SK-N-SH (cell line): ENCODE data around the gene BTBD10. TPM values are rescaled to one million over a fixed set of nuclear protein-coding genes. Genes with fewer than 3 reads are reported as not detected.

Experiments
- CTCF ChIA-PET: fragments of 300-600, 350-600 bp; formaldehyde crosslinking; extraction: SDS; loops from one replicate; lab custom pipeline; 2021; lab: Yijun Ruan, JAX
- POLR2A ChIA-PET: fragments of 350-600 bp; sonication (Branson Sonifier 250); formaldehyde crosslinking; extraction: SDS; loops from one replicate; lab custom pipeline; 2020; ENCODE audit warnings: antibody characterized with exemption, inconsistent platforms; lab: Yijun Ruan, JAX
- DNase-seq: peaks from one replicate; pipeline ENCODE4 v3.0.0; 2012
- H2AFZ ChIP-seq: fragments of 200-600 bp; sonication (generic); 2 replicates; pipeline ENCODE4 v1.8.1; 2016; ENCODE audit warnings: antibody characterized with exemption, mild to moderate bottlenecking, low read depth
- H3F3A ChIP-seq: fragments of 200-600 bp; sonication (generic); replicated peaks from 2 replicates; pipeline ENCODE3; 2016; ENCODE audit warnings: antibody characterized with exemption, mild to moderate bottlenecking; ENCODE audit not compliant: insufficient read depth
- H3K27ac ChIP-seq, 2 experiments: fragments of 200-500 bp in 1 of 2; fragments of 200-600 bp in 1 of 2; sonication (Bioruptor generic) in 1 of 2; sonication (generic), shearing (Covaris generic) in 1 of 2; 2 replicates each; pipeline versions ENCODE4 v1.5.1 to v1.6.1; 2014 to 2016; ENCODE audit warnings: low read depth in 2 of 2, inconsistent platforms in 1 of 2, low read length in 1 of 2, mild to moderate bottlenecking in 1 of 2, mixed read lengths in 1 of 2
- H3K27me3 ChIP-seq: fragments of 200-600 bp; sonication (generic), shearing (Covaris generic); 2 replicates; pipeline ENCODE4 v1.6.1; 2016; ENCODE audit warnings: mixed run types; ENCODE audit not compliant: insufficient read depth
- H3K36me3 ChIP-seq, 2 experiments: fragments of 200-500 bp in 1 of 2; fragments of 200-600 bp in 1 of 2; sonication (Bioruptor generic) in 1 of 2; sonication (generic) in 1 of 2; replicated peaks in 1 of 2; 2 replicates each; pipeline versions ENCODE3 to v1.5.1; 2014 to 2016; ENCODE audit warnings: low read length in 1 of 2, mild to moderate bottlenecking in 1 of 2; ENCODE audit not compliant: insufficient read depth in 2 of 2, control insufficient read depth in 1 of 2
- H3K4me1 ChIP-seq, 2 experiments: fragments of 200-500 bp in 1 of 2; fragments of 200-600 bp in 1 of 2; sonication (Bioruptor generic) in 1 of 2; sonication (generic), shearing (Covaris generic) in 1 of 2; 2 replicates each; pipeline versions ENCODE4 v1.5.1 to v1.6.1; 2014 to 2016; ENCODE audit warnings: low read depth in 1 of 2, low read length in 1 of 2, mixed run types in 1 of 2; ENCODE audit not compliant: insufficient read depth in 2 of 2, control insufficient read depth in 1 of 2
- H3K4me2 ChIP-seq: fragments of 200-600 bp; sonication (generic), shearing (Covaris generic); 2 replicates; pipeline ENCODE4 v1.6.1; 2017; ENCODE audit warnings: mixed run types
- H3K4me3 ChIP-seq, 2 experiments: fragments of 200-500 bp in 1 of 2; fragments of 200-600 bp in 1 of 2; sonication (Bioruptor generic) in 1 of 2; sonication (generic), shearing (Covaris generic) in 1 of 2; 2 replicates each; pipeline versions ENCODE4 v1.5.1 to v1.8.1; 2014 to 2016; ENCODE audit warnings: low read depth in 2 of 2, inconsistent platforms in 1 of 2, low read length in 1 of 2, mild to moderate bottlenecking in 1 of 2, mixed read lengths in 1 of 2, moderate library complexity in 1 of 2
- H3K79me2 ChIP-seq: fragments of 200-600 bp; sonication (generic); 2 replicates; pipeline ENCODE4 v1.8.1; 2017; ENCODE audit warnings: mild to moderate bottlenecking; ENCODE audit not compliant: insufficient read depth
- H3K9ac ChIP-seq: fragments of 200-600 bp; sonication (generic); 2 replicates; pipeline ENCODE4 v1.6.1; 2017; ENCODE audit warnings: mixed run types
- H3K9me2 ChIP-seq: fragments of 200-600 bp; sonication (generic); 2 replicates; pipeline ENCODE4 v1.6.1; 2017; ENCODE audit warnings: mixed run types
- H3K9me3 ChIP-seq: fragments of 200-600 bp; sonication (generic); 2 replicates; pipeline ENCODE4 v1.6.1; 2017; ENCODE audit warnings: mixed run types, mild to moderate bottlenecking, moderate library complexity
- H4K20me1 ChIP-seq: fragments of 200-600 bp; sonication (generic); 2 replicates; pipeline ENCODE4 v1.6.1; 2017; ENCODE audit warnings: mild to moderate bottlenecking, mixed run types; ENCODE audit not compliant: insufficient read depth
- CHD2 ChIP-seq: fragments of 150-350 bp; IDR thresholded peaks from 2 replicates; pipeline ENCODE4 v1.6.1; 2018; ENCODE audit warnings: low read length; ENCODE audit not compliant: partially characterized antibody
- CTCF ChIP-seq: fragments of 200-600 bp; sonication (generic); IDR thresholded peaks from 2 replicates; pipeline ENCODE4 v1.6.1; 2017; ENCODE audit warnings: antibody characterized with exemption, mild to moderate bottlenecking, moderate library complexity
- FOSL2 ChIP-seq: IDR thresholded peaks from 2 replicates; pipeline ENCODE4 v1.4.0; 2012; ENCODE audit warnings: low read depth, mild to moderate bottlenecking, moderate library complexity, borderline replicate concordance
- FOXJ3 ChIP-seq: sonication (generic); formaldehyde crosslinking; IDR thresholded peaks from 2 replicates; pipeline ENCODE4 v1.5.1; 2020; ENCODE audit warnings: mild to moderate bottlenecking, missing genetic modification reagents
- FOXM1 ChIP-seq: IDR thresholded peaks from 2 replicates; pipeline ENCODE4 v1.4.0; 2012; ENCODE audit warnings: low read depth, mild to moderate bottlenecking
- GABPA ChIP-seq: IDR thresholded peaks from 2 replicates; pipeline ENCODE4 v1.4.0; 2012; ENCODE audit warnings: low read depth, mild to moderate bottlenecking
- IRF3 ChIP-seq: fragments of 150-350 bp; IDR thresholded peaks from 2 replicates; pipeline ENCODE4 v1.6.1; 2016; ENCODE audit warnings: mild to moderate bottlenecking, low read depth, low read length
- MEF2A ChIP-seq: IDR thresholded peaks from 2 replicates; pipeline ENCODE4 v1.4.0; 2012; ENCODE audit warnings: low read depth, borderline replicate concordance
- MXI1 ChIP-seq: IDR thresholded peaks from 2 replicates; pipeline ENCODE4 v1.6.1; 2012; ENCODE audit warnings: mild to moderate bottlenecking, low read depth, low read length, improper control_type of control experiment
- NFIC ChIP-seq: IDR thresholded peaks from 2 replicates; pipeline ENCODE4 v1.4.0; 2012; ENCODE audit warnings: borderline replicate concordance
- NRF1 ChIP-seq: IDR thresholded peaks from 2 replicates; pipeline ENCODE4 v1.6.1; 2012; ENCODE audit warnings: low read depth, mild to moderate bottlenecking, low read length
- PBX3 ChIP-seq: IDR thresholded peaks from 2 replicates; pipeline ENCODE4; 2012
- RCOR1 ChIP-seq: fragments of 150-350 bp; IDR thresholded peaks from 2 replicates; pipeline ENCODE4 v1.6.1; 2017; ENCODE audit warnings: antibody characterized with exemption, low read length
- REST ChIP-seq: IDR thresholded peaks from 2 replicates; pipeline ENCODE4 v1.6.1; 2012; ENCODE audit warnings: mild to moderate bottlenecking, low read depth, low read length, moderate library complexity
- SIN3A ChIP-seq: IDR thresholded peaks from 2 replicates; pipeline ENCODE4 v1.6.1; 2012; ENCODE audit warnings: low read depth, mild to moderate bottlenecking, low read length, moderate library complexity, borderline replicate concordance
- SMC3 ChIP-seq: IDR thresholded peaks from 2 replicates; pipeline ENCODE4 v1.6.1; 2012; ENCODE audit warnings: low read depth, low read length, improper control_type of control experiment
- TCF12 ChIP-seq: IDR thresholded peaks from 2 replicates; pipeline ENCODE4 v1.4.0; 2012
- USF2 ChIP-seq: fragments of 150-350 bp; IDR thresholded peaks from 2 replicates; pipeline ENCODE4 v1.6.1; 2017; ENCODE audit warnings: antibody characterized with exemption, low read length, low read depth, borderline replicate concordance
- YY1 ChIP-seq: IDR thresholded peaks from 2 replicates; pipeline ENCODE4 v1.4.0; 2012; ENCODE audit warnings: low read depth, mild to moderate bottlenecking
- WGBS: methylation state at CpG from one replicate; pipeline ENCODE4 v1.1.6; 2017; ENCODE audit warnings: low lambda C conversion rate; 5-methylcytosine and 5-hydroxymethylcytosine counted together
- polyA plus RNA-seq, 3 experiments: library from polyadenylated mRNA; depleted of rRNA; stranded (reverse); fragments of >200 nt; gene quantifications; 2 replicates each; pipeline ENCODE4 v1.2.3, GENCODE V29; 2012
- TF ChIP-seq, protein P1 (sequence below): IDR thresholded peaks from 2 replicates; pipeline ENCODE4 v1.4.0; 2012; ENCODE audit warnings: low read depth

BTBD10 gene
- polyA plus RNA-seq, 1 of the 3 experiments (the other 2 are of a cell fraction): 23.0 TPM

DNA sequence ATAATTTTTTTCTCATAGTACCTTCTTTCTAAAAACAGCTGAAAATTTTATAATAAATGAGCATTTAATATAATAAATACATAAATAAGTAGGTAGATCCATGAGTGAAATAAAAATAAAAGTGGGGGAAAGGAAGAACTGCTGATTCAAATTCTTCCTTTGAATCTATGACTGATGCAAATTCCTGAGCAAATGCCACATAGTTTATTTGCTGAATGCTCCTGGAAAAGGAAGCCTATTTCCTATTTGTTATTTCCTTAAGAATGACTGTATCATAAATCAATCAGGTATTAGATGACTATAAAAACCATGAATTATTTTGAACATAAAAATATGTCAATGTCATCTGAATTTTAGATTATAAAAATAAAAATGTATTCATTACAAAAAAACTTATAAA is 16.6 kb downstream of the BTBD10 start (continued):
- no peak for TF ChIP-seq IRF3

DNA sequence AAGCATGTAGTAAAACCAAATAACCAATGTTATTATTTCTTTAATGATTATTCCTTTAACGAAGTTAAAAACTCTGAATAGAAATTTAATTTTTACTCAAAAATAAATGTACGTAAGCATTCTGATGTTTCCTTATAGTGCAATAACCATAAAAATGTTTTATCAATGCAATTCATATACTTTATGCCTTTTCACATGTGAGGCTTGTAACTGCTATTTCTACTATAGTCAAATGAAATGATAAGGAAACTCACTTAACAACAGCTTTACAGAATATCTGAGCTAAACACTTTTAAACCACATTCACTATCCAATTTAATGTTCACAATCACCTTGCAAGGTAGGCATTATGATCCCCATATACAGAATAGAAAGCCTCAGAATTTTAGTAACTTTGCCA is 17.4 kb downstream of the BTBD10 start:
- no peak overlapping the region for H3K27ac ChIP-seq
- CTCF ChIA-PET: interaction anchor here (0.9 to 1.0 kb wide), 2 partner anchors 62 to 262 kb away, joined by 3 to 4 read pairs; no protein-coding TSS in a partner anchor
- no peaks in the 10 kb centered on the region for H3K36me3 ChIP-seq
- H3K4me3 ChIP-seq: no peak overlapping the region
- no peak overlapping the region for H2AFZ ChIP-seq
- no peak overlapping the region for H3K4me2 ChIP-seq
- H3F3A ChIP-seq: peaks cover 13% of the 10 kb centered on the region
- H3K4me1 ChIP-seq: peaks cover 0 to 6% of the 10 kb centered on the region in 2 experiments; a peak in 3 of 4 replicates
- peaks cover 90% of the 10 kb centered on the region for H3K79me2 ChIP-seq
- H3K9me3 ChIP-seq: no peaks in the 10 kb centered on the region
- no peaks in the 10 kb centered on the region for H3K27me3 ChIP-seq
- H3K9ac ChIP-seq: no peak overlapping the region
- POLR2A ChIA-PET: no interaction called here
- DNase-seq: no peak
- H3K9me2 ChIP-seq: no peaks in the 10 kb centered on the region
- H4K20me1 ChIP-seq: peaks cover 20% of the 10 kb centered on the region; the same call in 1 of the 2 replicates
- no peak for TF ChIP-seq YY1
- no peak for TF ChIP-seq PBX3
- TF ChIP-seq FOXJ3: no peak
- TF ChIP-seq, protein P1, sequence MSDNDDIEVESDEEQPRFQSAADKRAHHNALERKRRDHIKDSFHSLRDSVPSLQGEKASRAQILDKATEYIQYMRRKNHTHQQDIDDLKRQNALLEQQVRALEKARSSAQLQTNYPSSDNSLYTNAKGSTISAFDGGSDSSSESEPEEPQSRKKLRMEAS: no peak
- TF ChIP-seq SMC3: no peak
- TF ChIP-seq NRF1: no peak
- TF ChIP-seq NFIC: no peak
- TF ChIP-seq CHD2: no peak
- no peak for TF ChIP-seq GABPA
- TF ChIP-seq FOXM1: no peak
- no peak for TF ChIP-seq CTCF
- TF ChIP-seq MEF2A: no peak
- no peak for TF ChIP-seq TCF12
- no peak for TF ChIP-seq FOSL2
- TF ChIP-seq REST: no peak
- TF ChIP-seq RCOR1: no peak
- no peak for TF ChIP-seq SIN3A
- TF ChIP-seq USF2: no peak
- no peak for TF ChIP-seq IRF3
- no peak for TF ChIP-seq MXI1
- 96% methylated on average over 2 of the region's 2 CpGs for WGBS
